Mesenchymal stem cell (in vitro differentiated cells and primary cell): ENCODE measurements around the gene SPRED2.
A peak's percentile ranks its signal among the peaks of the same experiment; 100 is the strongest.

Experiments used
- DNase-seq: peaks from one replicate; pipeline ENCODE4 v3.0.0-alpha.2; 2013
- H2AFZ ChIP-seq: one replicate; pipeline ENCODE4 v1.6.1; 2013; ENCODE audit warnings: low read depth, mild to moderate bottlenecking, control low read depth, inconsistent platforms, low read length, moderate library complexity
- H2AK5ac ChIP-seq: 2 replicates; pipeline ENCODE4 v1.6.1; 2013; ENCODE audit warnings: low read length, moderate library complexity, mild to moderate bottlenecking, inconsistent platforms; ENCODE audit not compliant: severe bottlenecking
- H2BK120ac ChIP-seq: one replicate; pipeline ENCODE4 v1.6.1; 2013; ENCODE audit warnings: low read depth, mild to moderate bottlenecking, inconsistent platforms, low read length, moderate library complexity
- H2BK12ac ChIP-seq, 2 experiments: one replicate each; pipeline ENCODE4 v1.6.1; 2013; ENCODE audit warnings: inconsistent platforms in 2 of 2, low read length in 2 of 2, mild to moderate bottlenecking in 2 of 2, moderate library complexity in 2 of 2, control low read depth in 1 of 2
- H2BK15ac ChIP-seq: one replicate; pipeline ENCODE4 v1.6.1; 2013; ENCODE audit warnings: mild to moderate bottlenecking, low read depth, inconsistent platforms; ENCODE audit not compliant: poor library complexity, severe bottlenecking
- H2BK5ac ChIP-seq: 2 replicates; pipeline ENCODE4 v1.6.1; 2013; ENCODE audit warnings: low read depth, mild to moderate bottlenecking, low read length, control low read depth, inconsistent platforms; ENCODE audit not compliant: poor library complexity, severe bottlenecking
- H3K14ac ChIP-seq, 2 experiments: one replicate each; pipeline ENCODE4 v1.6.1; 2013; ENCODE audit warnings: inconsistent platforms in 2 of 2, low read length in 2 of 2, control low read depth in 1 of 2, mild to moderate bottlenecking in 1 of 2, moderate library complexity in 1 of 2
- H3K18ac ChIP-seq, 2 experiments: one replicate each; pipeline ENCODE4 v1.6.1; 2013; ENCODE audit warnings: inconsistent platforms in 2 of 2, low read length in 2 of 2, control low read depth in 1 of 2, low read depth in 1 of 2, mild to moderate bottlenecking in 1 of 2
- H3K23ac ChIP-seq, 2 experiments: one replicate each; pipeline ENCODE4 v1.6.1; 2013; ENCODE audit warnings: inconsistent platforms in 2 of 2, low read length in 2 of 2, mild to moderate bottlenecking in 2 of 2, moderate library complexity in 2 of 2, control low read depth in 1 of 2
- H3K27ac ChIP-seq: 2 replicates; pipeline ENCODE4 v1.5.1; 2013; ENCODE audit warnings: mild to moderate bottlenecking, moderate library complexity, low read length, control low read depth, inconsistent platforms; ENCODE audit not compliant: poor library complexity, severe bottlenecking
- H3K27me3 ChIP-seq, 2 experiments: 2 replicates each; pipeline versions ENCODE4 v1.6.1 to v1.7.0; 2013; ENCODE audit warnings: low read length in 2 of 2, mild to moderate bottlenecking in 2 of 2, moderate library complexity in 2 of 2, control low read depth in 1 of 2, inconsistent platforms in 1 of 2; ENCODE audit not compliant: control insufficient read depth in 1 of 2, insufficient read depth in 1 of 2
- H3K36me3 ChIP-seq, 2 experiments: 2 replicates each; pipeline versions ENCODE4 v1.6.1 to v1.7.0; 2013; ENCODE audit warnings: low read length in 2 of 2, control low read depth in 1 of 2, inconsistent platforms in 1 of 2, low read depth in 1 of 2, mild to moderate bottlenecking in 1 of 2; ENCODE audit not compliant: insufficient read depth in 2 of 2, control insufficient read depth in 1 of 2
- H3K4ac ChIP-seq, 2 experiments: one replicate each; pipeline ENCODE4 v1.6.1; 2013; ENCODE audit warnings: inconsistent platforms in 2 of 2, low read length in 2 of 2, mild to moderate bottlenecking in 2 of 2, moderate library complexity in 2 of 2, control low read depth in 1 of 2, low read depth in 1 of 2
- H3K4me1 ChIP-seq: 2 replicates; pipeline ENCODE4 v1.6.1; 2013; ENCODE audit warnings: low read depth, low read length, control low read depth; ENCODE audit not compliant: control insufficient read depth, insufficient read depth
- H3K4me2 ChIP-seq: 2 replicates; pipeline ENCODE4 v1.6.1; 2013; ENCODE audit warnings: low read length, mild to moderate bottlenecking, inconsistent platforms; ENCODE audit not compliant: poor library complexity, severe bottlenecking
- H3K4me3 ChIP-seq, 2 experiments: 2 replicates each; pipeline versions ENCODE4 v1.5.1 to v1.7.0; 2013; ENCODE audit warnings: low read length in 2 of 2, mild to moderate bottlenecking in 2 of 2, control low read depth in 1 of 2, low read depth in 1 of 2; ENCODE audit not compliant: insufficient read depth in 1 of 2
- H3K79me1 ChIP-seq: replicated peaks from 2 replicates; pipeline ENCODE4 v1.6.1; 2013; ENCODE audit warnings: mild to moderate bottlenecking, control low read depth, low read length, inconsistent platforms; ENCODE audit not compliant: poor library complexity, severe bottlenecking
- H3K9ac ChIP-seq: 2 replicates; pipeline ENCODE4 v1.7.0; 2013; ENCODE audit warnings: mild to moderate bottlenecking, low read length, moderate library complexity
- H3K9me3 ChIP-seq: 2 replicates; pipeline ENCODE4 v1.7.0; 2013; ENCODE audit warnings: mild to moderate bottlenecking, low read length; ENCODE audit not compliant: control insufficient read depth
- H4K8ac ChIP-seq: one replicate; pipeline ENCODE4 v1.6.1; 2013; ENCODE audit warnings: inconsistent platforms, mild to moderate bottlenecking, low read length, moderate library complexity
- H4K91ac ChIP-seq: one replicate; pipeline ENCODE4 v1.6.1; 2013; ENCODE audit warnings: mild to moderate bottlenecking, low read length, inconsistent platforms
- WGBS: methylation state at CpG from one replicate; pipeline ENCODE4 v1.1.7; 2013; ENCODE audit warnings: mixed read lengths; 5-methylcytosine and 5-hydroxymethylcytosine counted together

SPRED2 gene

GRCh38 chr2:65388051-65388531, 44.3 kb downstream of the SPRED2 start:
- peaks cover 23% of the 10 kb centered on the region for H3K4me1 ChIP-seq
- H3K4me2 ChIP-seq = no peak overlapping the region
- H2BK12ac ChIP-seq = no peak overlapping the region
- H2AFZ ChIP-seq = no peak overlapping the region
- H3K79me1 ChIP-seq = peaks cover 21% of the 10 kb centered on the region
- WGBS = 97% methylated on average over 16 of the region's 16 CpGs
- no peak overlapping the region for H3K4me3 ChIP-seq
- H3K27me3 ChIP-seq = no peaks in the 10 kb centered on the region
- no peak overlapping the region for H2BK15ac ChIP-seq
- H3K9ac ChIP-seq = no peak overlapping the region
- peak overlapping the region; percentile 53 for H2AK5ac ChIP-seq
- no peak overlapping the region for H3K14ac ChIP-seq
- peak overlapping the region in 1 of 2 experiments; percentile 49 for H3K18ac ChIP-seq
- H4K91ac ChIP-seq = no peak overlapping the region
- no peak overlapping the region for H3K4ac ChIP-seq
- H4K8ac ChIP-seq = peak overlapping the region; percentile 35
- DNase-seq = no peak
- H3K9me3 ChIP-seq = no peaks in the 10 kb centered on the region
- H3K36me3 ChIP-seq = no peaks in the 10 kb centered on the region
- no peak overlapping the region for H3K27ac ChIP-seq
- H3K23ac ChIP-seq = no peak overlapping the region
- H2BK5ac ChIP-seq = no peak overlapping the region
- peak overlapping the region; percentile 35 for H2BK120ac ChIP-seq

DNA sequence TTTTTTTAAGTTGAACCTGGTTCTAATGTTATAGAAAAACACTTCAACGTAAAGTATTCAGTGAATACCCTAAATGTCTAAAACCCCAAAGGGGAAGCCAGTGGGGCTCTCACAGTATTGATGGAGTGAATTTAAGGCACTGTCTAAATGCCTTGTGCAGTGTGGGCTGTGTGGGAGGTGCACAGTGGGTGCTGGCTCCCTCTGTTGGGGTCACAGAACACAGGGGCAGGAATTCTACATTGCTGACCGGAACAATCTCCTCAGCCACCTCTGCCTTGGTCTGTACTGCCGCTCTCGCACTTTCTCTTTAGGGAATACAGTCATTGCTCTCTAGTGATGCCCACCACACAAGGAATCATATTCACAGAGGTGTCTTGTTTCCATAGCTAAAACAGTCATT, 45.4 kb downstream of the SPRED2 start:
- DNase-seq = peak; percentile 26
- Histone ChIP-seq H3K4me2 (no peak overlapping the region), H3K9ac (no peak overlapping the region), H2BK5ac (no peak overlapping the region), H2BK120ac (no peak overlapping the region), H4K91ac (no peak overlapping the region), H3K4me1 (peaks cover 30% of the 10 kb centered on the region), H3K79me1 (peaks cover 21% of the 10 kb centered on the region), H3K14ac (no peak overlapping the region), H3K9me3 (no peaks in the 10 kb centered on the region), H3K27ac (no peak overlapping the region), H3K23ac (no peak overlapping the region), H4K8ac (no peak overlapping the region), H2AFZ (no peak overlapping the region), H3K18ac (peak overlapping the region in 1 of 2 experiments; percentile 47), H3K36me3 (no peaks in the 10 kb centered on the region), H3K4ac (no peak overlapping the region), H2BK15ac (no peak overlapping the region), H3K4me3 (no peak overlapping the region), H3K27me3 (no peaks in the 10 kb centered on the region), H2AK5ac (no peak overlapping the region), H2BK12ac (no peak overlapping the region)
- 89% methylated on average over 3 of the region's 4 CpGs for WGBS

GRCh38 chr2:65386344-65386743, 46.1 kb downstream of the SPRED2 start:
- no peaks in the 10 kb centered on the region for H3K9me3 ChIP-seq
- no peak overlapping the region for H3K14ac ChIP-seq
- H3K23ac ChIP-seq = no peak overlapping the region
- no peak overlapping the region for H3K4me2 ChIP-seq
- H2AK5ac ChIP-seq = no peak overlapping the region
- H4K8ac ChIP-seq = no peak overlapping the region
- DNase-seq = peak; percentile 50
- no peak overlapping the region for H2BK120ac ChIP-seq
- 66% methylated on average over 3 of the region's 3 CpGs for WGBS
- H3K27me3 ChIP-seq = no peaks in the 10 kb centered on the region
- no peak overlapping the region for H2BK5ac ChIP-seq
- H3K4me1 ChIP-seq = peaks cover 36% of the 10 kb centered on the region
- H3K36me3 ChIP-seq = no peaks in the 10 kb centered on the region
- H2BK15ac ChIP-seq = no peak overlapping the region
- H2BK12ac ChIP-seq = no peak overlapping the region
- no peak overlapping the region for H3K4me3 ChIP-seq
- H3K27ac ChIP-seq = no peak overlapping the region
- H2AFZ ChIP-seq = no peak overlapping the region
- H3K18ac ChIP-seq = no peak overlapping the region
- H4K91ac ChIP-seq = no peak overlapping the region
- H3K79me1 ChIP-seq = peaks cover 22% of the 10 kb centered on the region
- H3K9ac ChIP-seq = no peak overlapping the region
- H3K4ac ChIP-seq = no peak overlapping the region

GRCh38 chr2:65383541-65384488, 48.6 kb downstream of the SPRED2 start:
- Histone ChIP-seq H2BK15ac (no peak overlapping the region), H2BK5ac (no peak overlapping the region), H3K4me1 (peaks cover 38% of the 10 kb centered on the region), H3K23ac (no peak overlapping the region), H3K36me3 (peaks cover 0 to 4% of the 10 kb centered on the region in 2 experiments), H3K27ac (peak overlapping the region; percentile 81), H3K18ac (peak overlapping the region; percentile 88 to 89), H4K8ac (peak overlapping the region; percentile 81), H3K9me3 (no peaks in the 10 kb centered on the region), H2BK12ac (peak overlapping the region; percentile 52 to 88), H2BK120ac (peak overlapping the region; percentile 12), H3K27me3 (no peaks in the 10 kb centered on the region), H3K9ac (peak overlapping the region; percentile 77), H4K91ac (peak overlapping the region; percentile 67), H2AFZ (no peak overlapping the region), H3K4me2 (peak overlapping the region; percentile 61), H3K4me3 (peak overlapping the region in 1 of 2 experiments; percentile 32), H2AK5ac (peak overlapping the region; percentile 83), H3K79me1 (peaks cover 24% of the 10 kb centered on the region), H3K4ac (peak overlapping the region; percentile 24 to 71), H3K14ac (peak overlapping the region in 1 of 2 experiments; percentile 61)
- 38% methylated on average over 16 of the region's 17 CpGs for WGBS
- DNase-seq = peak; percentile 55
